Stimulated activated memory B cell treated with anti-CD40 and anti-IgM and Interleukin-4, amounts not matched to agents 10 μg/mL and 1 μg/mL and 100 μg/mL, for 72 hours (primary cell): ENCODE data around the gene FGGY.
"Not testable (repeated sequence)": the region's sequence is repeated elsewhere in the genome, so short reads cannot be mapped to it uniquely, and the experiment has no call there.

Source experiments
- ATAC-seq: fragments of 150-1000 bp; cut with Tn5 transposase; 2 replicates; pipeline ENCODE4 v1.10.0; 2021
- H3K27ac Mint-ChIP-seq: one replicate; pipeline ENCODE4 v1.8.0; 2022; ENCODE audit warnings: mild to moderate bottlenecking, mixed read lengths
- H3K27me3 Mint-ChIP-seq: one replicate; pipeline ENCODE4 v1.8.0; 2022; ENCODE audit warnings: mixed read lengths
- H3K36me3 Mint-ChIP-seq: one replicate; pipeline ENCODE4 v1.8.0; 2022; ENCODE audit warnings: mixed read lengths
- H3K4me1 Mint-ChIP-seq: one replicate; pipeline ENCODE4 v1.8.0; 2022; ENCODE audit warnings: mixed read lengths
- H3K4me3 Mint-ChIP-seq: one replicate; pipeline ENCODE4 v1.8.0; 2022; ENCODE audit warnings: mild to moderate bottlenecking, moderate library complexity, mixed read lengths
- H3K9me3 Mint-ChIP-seq: one replicate; pipeline ENCODE4 v1.8.0; 2022; ENCODE audit warnings: mixed read lengths

FGGY gene

GRCh38 chr1:59485171-59485570, 188.3 kb downstream of the FGGY start:
- ATAC-seq = no peak
- H3K27me3 Mint-ChIP-seq = no peaks in the 10 kb centered on the region
- H3K4me3 Mint-ChIP-seq = no peak overlapping the region
- peaks cover 17% of the 10 kb centered on the region for H3K4me1 Mint-ChIP-seq
- H3K9me3 Mint-ChIP-seq = no peaks in the 10 kb centered on the region
- H3K27ac Mint-ChIP-seq = no peak overlapping the region
- H3K36me3 Mint-ChIP-seq = no peaks in the 10 kb centered on the region

DNA sequence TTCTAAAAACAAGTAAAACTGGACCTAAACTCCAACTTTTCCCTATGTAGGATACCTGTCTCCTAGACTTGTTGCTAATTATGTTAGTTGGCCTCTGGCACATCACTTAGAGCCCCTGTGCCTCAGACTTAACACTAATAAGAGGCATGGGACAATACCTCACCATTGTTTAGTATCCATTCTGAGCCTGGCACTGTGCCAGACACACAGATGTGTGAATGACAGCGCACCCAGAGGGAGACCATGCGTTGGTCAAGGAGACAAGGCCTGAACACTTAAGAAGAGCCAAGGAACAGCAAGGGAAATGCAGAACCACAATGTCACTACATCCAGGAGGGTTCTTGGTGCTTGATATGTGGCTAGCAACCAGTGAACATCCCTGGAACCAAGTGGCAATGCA, 189.1 kb downstream of the FGGY start:
- Mint-ChIP-seq H3K4me3 (no peak overlapping the region), H3K36me3 (peaks cover 8% of the 10 kb centered on the region), H3K27me3 (no peaks in the 10 kb centered on the region), H3K27ac (no peak overlapping the region), H3K9me3 (peaks cover under 1% of the 10 kb centered on the region), H3K4me1 (peaks cover 19% of the 10 kb centered on the region)
- ATAC-seq = no peak

GRCh38 chr1:59486615-59487014, 189.7 kb downstream of the FGGY start:
- peaks cover 11% of the 10 kb centered on the region for H3K36me3 Mint-ChIP-seq
- H3K9me3 Mint-ChIP-seq = peaks cover 5% of the 10 kb centered on the region
- no peaks in the 10 kb centered on the region for H3K27me3 Mint-ChIP-seq
- H3K4me1 Mint-ChIP-seq = peaks cover 23% of the 10 kb centered on the region
- no peak for ATAC-seq
- no peak overlapping the region for H3K4me3 Mint-ChIP-seq
- no peak overlapping the region for H3K27ac Mint-ChIP-seq

DNA sequence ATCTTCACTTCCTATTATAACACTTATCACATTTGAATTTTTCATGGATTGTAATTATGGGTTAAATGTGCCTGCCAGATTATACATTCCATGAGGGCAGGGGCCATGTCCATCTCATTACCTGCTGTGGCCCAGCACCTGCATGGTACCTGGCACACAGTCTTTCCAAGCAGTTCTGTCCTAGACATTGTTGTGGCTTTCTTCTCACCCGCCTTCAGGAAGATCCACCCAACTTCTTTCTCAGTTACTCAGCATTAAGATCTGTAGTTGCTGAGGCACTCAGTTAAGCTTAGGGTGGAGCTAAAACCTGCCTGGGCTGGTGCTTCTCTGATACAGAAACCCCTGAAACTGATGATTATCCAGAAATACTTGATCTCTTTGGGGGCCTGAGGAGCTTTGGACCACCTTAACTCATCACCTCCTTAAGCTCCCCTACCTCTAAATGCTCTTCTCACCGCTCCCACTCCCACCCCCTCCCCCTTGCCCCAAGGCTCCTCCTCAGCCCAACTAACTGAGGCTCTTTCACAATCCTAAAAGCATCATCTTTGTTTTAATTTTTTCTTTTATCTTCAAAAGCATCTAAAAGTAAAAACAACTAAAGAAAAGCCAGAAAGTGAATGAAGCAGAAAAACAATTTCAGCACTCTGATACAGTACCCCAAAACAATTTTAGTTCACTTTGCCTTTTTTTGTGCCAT, 190.6 kb downstream of the FGGY start:
- peaks cover 5% of the 10 kb centered on the region for H3K9me3 Mint-ChIP-seq
- H3K4me3 Mint-ChIP-seq = no peak overlapping the region
- H3K27me3 Mint-ChIP-seq = no peaks in the 10 kb centered on the region

GRCh38 chr1:59492500-59492899, 195.6 kb downstream of the FGGY start:
- no peak for ATAC-seq
- Mint-ChIP-seq H3K27ac (no peak overlapping the region), H3K27me3 (no peaks in the 10 kb centered on the region), H3K4me1 (peaks cover 12% of the 10 kb centered on the region), H3K4me3 (no peak overlapping the region), H3K36me3 (peaks cover 40% of the 10 kb centered on the region), H3K9me3 (peaks cover 9% of the 10 kb centered on the region)

More for the DNA sequence above, 190.6 kb downstream of the FGGY start:
- Mint-ChIP-seq H3K36me3 (peaks cover 19% of the 10 kb centered on the region), H3K4me1 (peaks cover 23% of the 10 kb centered on the region), H3K27ac (no peak overlapping the region)
- no peak for ATAC-seq

DNA sequence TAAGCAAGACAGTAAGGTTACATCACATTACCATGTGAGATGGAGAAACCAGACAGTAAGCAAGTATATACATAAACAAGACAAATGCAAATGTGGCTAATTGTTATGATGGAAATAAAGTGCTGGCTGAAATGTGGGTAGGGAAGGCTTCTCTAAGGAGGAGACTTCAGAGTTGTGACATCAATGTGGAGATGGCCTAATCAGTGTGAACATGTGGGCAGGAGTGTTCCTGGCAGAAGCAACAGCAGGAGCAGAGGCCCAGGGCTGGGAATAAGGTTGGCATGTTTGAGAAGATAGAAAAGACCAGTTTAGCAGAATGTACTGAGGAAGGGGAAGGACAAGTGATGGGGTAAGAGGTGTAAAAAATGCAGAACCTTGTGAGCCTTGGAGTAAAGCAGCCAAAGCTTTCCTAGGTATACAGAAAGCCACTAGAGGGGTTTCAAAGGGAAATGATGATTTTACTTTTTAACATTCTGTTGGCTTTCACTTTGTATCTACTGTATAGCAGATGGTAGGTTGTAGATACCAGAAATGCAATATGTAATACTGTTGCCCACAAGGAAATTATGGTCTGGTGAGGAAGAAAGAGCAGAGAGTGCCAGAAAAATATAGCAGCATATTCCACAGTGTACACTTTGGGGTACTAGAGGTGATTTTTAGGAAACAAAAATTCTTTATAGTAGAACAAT, 197.4 kb downstream of the FGGY start:
- Mint-ChIP-seq H3K27me3 (no peaks in the 10 kb centered on the region), H3K4me3 (no peak overlapping the region), H3K9me3 (peaks cover 9% of the 10 kb centered on the region), H3K27ac (no peak overlapping the region), H3K36me3 (peaks cover 44% of the 10 kb centered on the region), H3K4me1 (peaks cover 18% of the 10 kb centered on the region)
- no peak for ATAC-seq

DNA sequence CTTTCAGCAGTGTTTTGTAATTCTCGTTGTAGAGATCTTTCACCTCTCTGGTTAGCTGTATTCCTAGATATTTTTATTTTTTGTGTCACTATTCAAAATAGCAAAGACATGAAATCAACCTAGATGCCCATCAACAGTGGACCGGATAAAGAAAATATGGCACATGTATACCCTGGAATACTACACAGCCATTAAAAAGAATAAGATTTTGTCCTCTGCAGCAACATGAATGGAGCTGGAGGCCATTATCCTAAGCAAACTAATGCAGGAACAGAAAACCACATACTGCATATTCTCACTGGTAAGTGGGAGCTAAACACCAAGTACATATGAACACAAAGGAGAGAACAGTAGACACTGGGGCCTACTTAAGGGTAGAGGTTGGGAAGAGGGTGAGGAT, 199.3 kb downstream of the FGGY start:
- Mint-ChIP-seq H3K36me3 (peaks cover 34% of the 10 kb centered on the region), H3K4me1 (peaks cover 14% of the 10 kb centered on the region)
- H3K27ac Mint-ChIP-seq, H3K9me3 Mint-ChIP-seq, H3K4me3 Mint-ChIP-seq, H3K27me3 Mint-ChIP-seq, ATAC-seq: not testable (repeated sequence)

DNA sequence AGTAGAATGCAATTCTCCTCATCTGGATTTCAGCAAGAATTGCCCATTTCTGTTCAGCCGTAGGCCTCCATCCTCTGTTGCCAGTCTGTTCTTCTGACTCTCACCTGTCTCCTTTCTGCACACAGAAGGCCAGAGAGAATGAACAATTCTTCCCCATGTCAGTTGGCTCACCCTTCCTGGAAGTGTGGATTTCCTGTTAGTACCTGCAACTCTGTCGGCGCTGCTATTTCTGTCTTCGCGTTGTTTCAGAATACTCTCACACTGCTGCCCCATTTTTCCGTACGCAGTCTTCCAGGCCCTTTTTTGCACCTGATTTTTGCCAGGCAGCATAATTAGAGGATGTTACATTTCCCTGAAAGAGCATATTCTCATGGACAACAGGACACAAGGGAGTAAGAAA, 200.7 kb downstream of the FGGY start:
- no peaks in the 10 kb centered on the region for H3K27me3 Mint-ChIP-seq
- H3K27ac Mint-ChIP-seq = no peak overlapping the region
- H3K4me3 Mint-ChIP-seq = no peak overlapping the region
- ATAC-seq = no peak
- H3K36me3 Mint-ChIP-seq = peaks cover 24% of the 10 kb centered on the region
- H3K9me3 Mint-ChIP-seq = peaks cover 4% of the 10 kb centered on the region
- H3K4me1 Mint-ChIP-seq = peaks cover 12% of the 10 kb centered on the region

- peaks cover 4% of the 10 kb centered on the region for H3K9me3 Mint-ChIP-seq
- no peak for ATAC-seq
- H3K27me3 Mint-ChIP-seq = no peaks in the 10 kb centered on the region
- H3K36me3 Mint-ChIP-seq = peaks cover 24% of the 10 kb centered on the region
- peaks cover 12% of the 10 kb centered on the region for H3K4me1 Mint-ChIP-seq
- H3K4me3 Mint-ChIP-seq = no peak overlapping the region
- no peak overlapping the region for H3K27ac Mint-ChIP-seq
These were observed 201.7 kb downstream of the FGGY start for GRCh38 chr1:59498640-59499039.

DNA sequence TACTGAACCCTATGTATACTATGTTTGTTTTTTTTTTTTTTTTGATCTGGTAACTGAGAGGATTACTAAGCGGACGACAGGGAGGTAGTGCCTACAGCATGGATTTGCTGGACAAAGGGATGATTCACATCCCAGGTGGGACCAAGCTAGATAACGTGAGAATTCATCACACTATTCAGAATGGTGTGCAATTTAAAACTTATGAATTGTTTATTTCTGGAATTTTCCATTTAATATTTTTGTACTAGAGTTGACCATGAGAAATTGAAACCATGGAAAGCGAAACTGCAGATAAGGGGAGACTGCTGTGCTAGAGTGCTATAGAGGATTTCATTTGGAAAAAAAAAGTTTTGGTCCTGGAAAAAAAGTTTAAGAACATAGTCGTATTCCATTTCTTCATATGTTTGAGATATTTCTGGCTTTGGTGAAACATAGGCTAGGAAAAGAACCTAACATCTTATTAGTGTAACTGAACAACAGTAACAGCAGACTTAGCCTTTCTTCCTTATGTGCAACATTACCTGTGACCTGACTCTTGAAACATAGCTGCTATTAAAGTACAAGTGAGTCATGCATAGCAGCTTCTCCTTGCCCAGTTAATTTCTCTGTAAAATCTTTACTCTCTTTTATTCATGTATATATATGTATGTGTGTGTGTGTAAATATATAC, 202.5 kb downstream of the FGGY start:
- no peak overlapping the region for H3K27ac Mint-ChIP-seq
- ATAC-seq = no peak
- peaks cover 4% of the 10 kb centered on the region for H3K9me3 Mint-ChIP-seq
- peaks cover 19% of the 10 kb centered on the region for H3K36me3 Mint-ChIP-seq
- H3K27me3 Mint-ChIP-seq = no peaks in the 10 kb centered on the region
- no peak overlapping the region for H3K4me3 Mint-ChIP-seq
- H3K4me1 Mint-ChIP-seq = peaks cover 7% of the 10 kb centered on the region

DNA sequence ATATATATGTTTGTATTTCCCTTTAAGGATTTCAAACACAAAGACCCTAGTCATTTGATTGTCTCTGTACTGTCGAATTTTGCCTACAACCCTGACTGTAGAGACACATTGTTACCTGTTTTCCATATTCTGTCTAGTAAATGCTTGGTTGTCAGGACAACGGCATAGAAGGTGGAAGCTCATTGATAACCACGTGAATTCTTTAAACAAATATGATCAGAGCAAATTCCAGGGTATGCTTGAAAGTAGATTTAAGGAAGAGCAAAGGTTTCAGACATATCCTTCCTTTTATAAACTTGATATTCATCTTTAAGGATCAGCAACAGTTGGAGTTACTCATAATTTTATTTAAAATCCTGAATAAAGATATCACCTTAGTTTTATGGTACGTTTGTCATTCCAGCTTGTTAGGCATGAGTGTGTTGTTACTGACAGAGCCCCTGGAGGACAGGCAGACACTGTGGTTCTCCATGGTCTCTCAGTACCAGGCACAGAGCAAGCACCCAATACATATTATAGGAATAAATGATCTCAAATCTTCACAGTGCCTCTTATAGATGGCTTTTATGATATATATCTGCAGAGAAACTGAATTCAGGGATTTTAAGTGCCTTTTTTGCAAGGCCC, 203.2 kb downstream of the FGGY start:
- Mint-ChIP-seq H3K36me3 (peaks cover 18% of the 10 kb centered on the region), H3K4me1 (peaks cover 6% of the 10 kb centered on the region), H3K4me3 (no peak overlapping the region), H3K27ac (no peak overlapping the region), H3K9me3 (peaks cover 4% of the 10 kb centered on the region), H3K27me3 (no peaks in the 10 kb centered on the region)
- ATAC-seq = no peak

- no peak overlapping the region for H3K4me3 Mint-ChIP-seq
- peaks cover 6% of the 10 kb centered on the region for H3K4me1 Mint-ChIP-seq
- ATAC-seq = no peak
- H3K9me3 Mint-ChIP-seq = no peaks in the 10 kb centered on the region
- H3K27me3 Mint-ChIP-seq = no peaks in the 10 kb centered on the region
- H3K27ac Mint-ChIP-seq = no peak overlapping the region
- H3K36me3 Mint-ChIP-seq = peaks cover 10% of the 10 kb centered on the region
These were observed 204.3 kb downstream of the FGGY start for GRCh38 chr1:59500950-59501742.

DNA sequence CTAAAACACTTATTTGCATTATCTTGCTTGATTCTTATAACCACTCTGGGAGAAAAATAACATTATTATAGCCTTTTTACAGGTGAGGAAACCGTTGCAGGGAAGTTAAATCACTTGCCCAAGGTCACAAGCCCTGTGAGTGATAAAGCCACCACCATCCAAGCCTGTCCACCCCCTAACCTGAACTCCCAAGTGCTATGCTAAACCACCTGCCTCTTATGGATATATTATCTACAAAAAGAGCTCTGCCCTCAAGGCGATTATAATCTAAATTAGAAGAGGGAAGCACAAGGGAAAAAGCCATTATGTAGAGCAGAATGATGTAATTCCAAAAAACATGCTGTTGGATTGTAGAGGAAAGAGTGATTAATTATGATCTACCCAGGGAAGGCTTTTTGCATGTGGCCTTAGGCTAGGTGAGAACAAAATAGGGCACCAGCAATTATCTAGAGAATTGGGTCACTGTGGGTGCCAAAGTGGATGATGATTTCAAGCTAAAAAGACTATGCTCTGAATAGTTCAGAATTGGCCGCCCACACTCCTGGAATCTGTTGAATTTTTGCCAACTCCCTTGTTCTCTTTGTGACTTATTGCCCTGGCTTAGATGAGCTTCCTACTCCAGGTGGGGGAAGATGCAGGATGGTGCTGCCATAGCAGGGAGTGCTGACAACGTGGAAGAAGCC, 205.3 kb downstream of the FGGY start:
- no peak for ATAC-seq
- no peak overlapping the region for H3K4me3 Mint-ChIP-seq
- H3K36me3 Mint-ChIP-seq = peaks cover 5% of the 10 kb centered on the region
- H3K9me3 Mint-ChIP-seq = no peaks in the 10 kb centered on the region
- H3K27me3 Mint-ChIP-seq = no peaks in the 10 kb centered on the region
- H3K27ac Mint-ChIP-seq = no peak overlapping the region
- H3K4me1 Mint-ChIP-seq = peaks cover 12% of the 10 kb centered on the region

- Mint-ChIP-seq H3K27me3 (no peaks in the 10 kb centered on the region), H3K4me3 (no peak overlapping the region), H3K9me3 (peaks cover 3% of the 10 kb centered on the region), H3K4me1 (peaks cover 12% of the 10 kb centered on the region), H3K27ac (no peak overlapping the region), H3K36me3 (peaks cover 5% of the 10 kb centered on the region)
- no peak for ATAC-seq
These were observed 207.4 kb downstream of the FGGY start for GRCh38 chr1:59504276-59504675.
